ENCODE results near the gene OTOS.

The OTOS gene

DNA sequence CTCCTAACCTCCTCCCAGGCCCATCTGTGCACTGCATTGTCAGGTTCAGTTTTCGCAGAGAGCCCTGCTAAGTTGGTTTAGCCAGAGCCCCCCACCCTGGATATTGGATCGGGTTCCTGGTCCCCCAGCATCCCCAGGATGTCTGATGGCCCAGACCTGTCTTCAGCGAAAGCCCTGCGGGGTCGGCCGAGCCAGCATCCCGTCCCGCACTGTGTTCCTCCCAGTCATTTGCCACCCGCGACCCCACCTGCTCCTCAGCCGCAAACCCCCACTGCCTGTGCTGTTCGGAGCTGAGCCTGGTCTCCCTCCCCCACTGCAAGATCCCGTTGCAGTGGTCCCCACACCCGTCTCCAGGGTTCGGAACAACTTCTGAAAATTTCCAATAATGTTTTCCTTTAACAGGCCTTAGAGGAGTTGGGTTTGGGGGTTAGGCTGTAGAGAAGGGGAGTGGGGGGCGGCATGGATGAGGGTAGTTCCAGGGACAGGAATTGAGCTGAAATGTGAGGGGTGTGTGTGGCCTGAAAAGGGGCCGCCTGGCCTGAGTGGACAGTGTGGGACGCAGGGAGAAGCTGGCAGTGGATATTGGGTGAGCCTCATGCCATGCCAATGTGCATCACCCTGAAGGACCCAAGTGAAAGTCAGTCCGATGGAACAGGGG lies 2.7 kb downstream of the OTOS start:
- H3K27ac ChIP-seq (ENCODE audit: poor library complexity, severe bottlenecking), result no peak overlapping the region
- no peaks in the 10 kb centered on the region for H3K27me3 ChIP-seq (ENCODE audit: insufficient read depth, poor library complexity, severe bottlenecking)
- no peak overlapping the region for H3K4me3 ChIP-seq (ENCODE audit: severe bottlenecking)
- DNase-seq (ENCODE audit: low spot score) (peak; percentile 47), ATAC-seq (ENCODE audit: low read depth) (no peak)
- H3K9me3 ChIP-seq (ENCODE audit: severe bottlenecking), result no peaks in the 10 kb centered on the region
- TF ChIP-seq, protein P1, sequence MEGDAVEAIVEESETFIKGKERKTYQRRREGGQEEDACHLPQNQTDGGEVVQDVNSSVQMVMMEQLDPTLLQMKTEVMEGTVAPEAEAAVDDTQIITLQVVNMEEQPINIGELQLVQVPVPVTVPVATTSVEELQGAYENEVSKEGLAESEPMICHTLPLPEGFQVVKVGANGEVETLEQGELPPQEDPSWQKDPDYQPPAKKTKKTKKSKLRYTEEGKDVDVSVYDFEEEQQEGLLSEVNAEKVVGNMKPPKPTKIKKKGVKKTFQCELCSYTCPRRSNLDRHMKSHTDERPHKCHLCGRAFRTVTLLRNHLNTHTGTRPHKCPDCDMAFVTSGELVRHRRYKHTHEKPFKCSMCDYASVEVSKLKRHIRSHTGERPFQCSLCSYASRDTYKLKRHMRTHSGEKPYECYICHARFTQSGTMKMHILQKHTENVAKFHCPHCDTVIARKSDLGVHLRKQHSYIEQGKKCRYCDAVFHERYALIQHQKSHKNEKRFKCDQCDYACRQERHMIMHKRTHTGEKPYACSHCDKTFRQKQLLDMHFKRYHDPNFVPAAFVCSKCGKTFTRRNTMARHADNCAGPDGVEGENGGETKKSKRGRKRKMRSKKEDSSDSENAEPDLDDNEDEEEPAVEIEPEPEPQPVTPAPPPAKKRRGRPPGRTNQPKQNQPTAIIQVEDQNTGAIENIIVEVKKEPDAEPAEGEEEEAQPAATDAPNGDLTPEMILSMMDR (IDR thresholded peaks at IDR 0.05; ENCODE audit: poor library complexity, severe bottlenecking), result no peak
- H3K4me1 ChIP-seq (ENCODE audit: insufficient read depth, poor library complexity, severe bottlenecking), result peaks cover 6% of the 10 kb centered on the region
- peaks cover 13% of the 10 kb centered on the region for H3K36me3 ChIP-seq (ENCODE audit: low read depth)

DNA sequence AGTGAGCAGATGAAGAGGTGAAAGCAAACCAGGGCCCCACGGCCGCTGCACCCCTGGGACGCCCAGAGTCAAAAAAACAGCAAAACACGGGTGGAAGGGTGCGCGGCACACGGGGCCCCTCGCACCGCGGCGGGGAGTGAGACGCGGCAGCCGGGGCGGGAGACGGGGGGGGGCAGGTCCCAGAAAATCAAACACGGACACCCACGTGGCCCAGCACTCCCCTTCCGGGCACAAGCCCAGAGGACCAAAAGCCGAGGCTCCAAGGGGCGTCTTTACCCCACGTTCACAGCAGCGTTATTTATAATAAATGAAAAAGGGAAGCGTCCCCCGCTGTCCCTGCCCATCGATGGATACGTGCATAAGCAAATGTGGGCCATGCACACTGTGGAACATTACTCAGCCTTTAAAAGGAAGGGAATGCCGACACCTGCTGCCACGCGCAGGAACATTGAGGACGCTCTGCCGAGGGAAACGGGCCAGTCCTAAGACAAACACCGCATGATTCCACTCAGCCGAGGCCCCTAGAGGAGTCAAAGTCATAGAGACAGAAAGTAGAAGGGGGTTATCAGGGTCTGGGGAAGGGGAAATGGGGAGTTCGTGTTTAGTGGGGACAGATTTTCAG lies 3.7 kb downstream of the OTOS start:
- Histone ChIP-seq H3K9me3 (ENCODE audit: severe bottlenecking) (no peaks in the 10 kb centered on the region), H3K4me1 (ENCODE audit: insufficient read depth, poor library complexity, severe bottlenecking) (peaks cover 6% of the 10 kb centered on the region), H3K27ac (ENCODE audit: poor library complexity, severe bottlenecking) (no peak overlapping the region), H3K27me3 (ENCODE audit: insufficient read depth, poor library complexity, severe bottlenecking) (no peaks in the 10 kb centered on the region), H3K4me3 (ENCODE audit: severe bottlenecking) (peak overlapping the region; percentile 64), H3K36me3 (ENCODE audit: low read depth) (peaks cover 22% of the 10 kb centered on the region)
- ATAC-seq (ENCODE audit: low read depth), result no peak
- peak; percentile 30 for DNase-seq (ENCODE audit: low spot score)
- TF ChIP-seq, protein P1 (IDR thresholded peaks at IDR 0.05; ENCODE audit: poor library complexity, severe bottlenecking), result no peak

DNA sequence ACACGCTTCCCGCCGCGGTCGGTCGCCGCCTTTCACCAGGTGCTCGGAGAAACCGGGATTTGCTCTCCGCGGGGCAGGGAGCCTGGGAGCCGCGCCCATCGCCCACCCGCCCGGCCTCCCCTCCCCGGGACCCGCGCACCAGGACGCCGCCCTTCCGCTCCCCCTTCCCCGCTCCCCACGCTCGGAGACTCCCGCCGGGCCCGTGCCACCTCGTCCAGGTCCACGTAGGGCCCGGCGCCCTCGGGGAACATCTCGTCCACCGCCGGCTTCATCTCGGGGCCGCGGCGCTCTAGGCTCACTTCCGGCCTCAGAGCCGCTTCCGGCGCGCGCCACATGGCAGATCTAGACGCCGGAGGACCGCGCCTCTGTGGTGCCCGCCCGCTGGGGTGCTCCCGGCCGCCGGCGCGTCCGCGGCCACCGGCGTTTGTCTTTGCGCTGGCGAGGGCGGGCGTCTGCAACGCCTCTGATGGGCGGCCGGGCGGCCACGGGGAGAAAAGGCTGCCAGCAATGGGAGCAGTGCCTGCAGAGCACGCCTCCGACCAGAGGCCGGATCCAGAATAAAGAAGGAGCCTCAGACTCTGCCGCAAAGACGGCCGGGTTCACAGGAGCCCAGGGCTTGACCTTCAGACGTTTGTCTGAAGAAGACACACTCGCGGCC lies 4.3 kb downstream of the OTOS start, which contains the start of gene COPS9:
Gene COPS9, minus strand, starts transcription at position 293 of the 658 bp plus-strand sequence. Its CDS starts 21 bp downstream, at position 272.
- Histone ChIP-seq H3K9me3 (ENCODE audit: severe bottlenecking) (no peaks in the 10 kb centered on the region), H3K27me3 (ENCODE audit: insufficient read depth, poor library complexity, severe bottlenecking) (no peaks in the 10 kb centered on the region), H3K36me3 (ENCODE audit: low read depth) (peaks cover 22% of the 10 kb centered on the region), H3K4me3 (ENCODE audit: severe bottlenecking) (peak within 1 kb of the TSS; percentile 64), H3K27ac (ENCODE audit: poor library complexity, severe bottlenecking) (peak within 1 kb of the TSS; percentile 26), H3K4me1 (ENCODE audit: insufficient read depth, poor library complexity, severe bottlenecking) (peaks cover 6% of the 10 kb centered on the region)
- TF ChIP-seq, protein P1 (IDR thresholded peaks at IDR 0.05; ENCODE audit: poor library complexity, severe bottlenecking), result no peak
- peak; percentile 83 for DNase-seq (ENCODE audit: low spot score)
- peak; percentile 95 for ATAC-seq (ENCODE audit: low read depth)

DNA sequence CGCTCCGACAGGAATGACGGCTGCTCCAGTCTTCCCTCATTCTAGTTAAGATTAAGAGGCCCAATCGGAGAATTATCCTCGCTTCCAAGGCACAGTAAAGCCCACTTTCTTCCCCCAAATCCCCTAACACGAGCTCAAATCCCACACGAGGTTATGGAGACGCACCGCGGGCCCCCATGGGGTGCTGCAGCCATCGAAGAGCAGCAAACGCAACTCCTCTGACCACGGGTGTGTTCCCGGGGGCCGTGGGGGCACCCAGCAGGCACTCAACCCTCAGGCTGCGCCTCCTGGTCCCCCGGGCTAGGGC lies 4.8 kb downstream of the OTOS start:
- TF ChIP-seq, protein P1 (IDR thresholded peaks at IDR 0.05; ENCODE audit: poor library complexity, severe bottlenecking), result no peak
- peaks cover 6% of the 10 kb centered on the region for H3K4me1 ChIP-seq (ENCODE audit: insufficient read depth, poor library complexity, severe bottlenecking)
- DNase-seq (ENCODE audit: low spot score), result peak; percentile 52
- H3K27ac ChIP-seq (ENCODE audit: poor library complexity, severe bottlenecking), result peak overlapping the region; percentile 26
- H3K9me3 ChIP-seq (ENCODE audit: severe bottlenecking), result no peaks in the 10 kb centered on the region
- H3K4me3 ChIP-seq (ENCODE audit: severe bottlenecking), result peak overlapping the region; percentile 64
- peak; percentile 11; the same call in 2 of the 3 replicates for ATAC-seq (ENCODE audit: low read depth)
- H3K36me3 ChIP-seq (ENCODE audit: low read depth), result peaks cover 25% of the 10 kb centered on the region
- no peaks in the 10 kb centered on the region for H3K27me3 ChIP-seq (ENCODE audit: insufficient read depth, poor library complexity, severe bottlenecking)
